ENCODE measurements around the gene ZNF22. TPM values are rescaled to one million over a fixed set of nuclear protein-coding genes. Genes with fewer than 3 reads are reported as not detected.

ZNF22 gene
- total RNA-seq, 4 donors from 2014 or later: 3.6 to 14.5 (median 8.0) TPM

- no peaks in the 10 kb centered on the region for H3K27me3 ChIP-seq
- no peaks in the 10 kb centered on the region for H3K36me3 ChIP-seq
- H3K4me3 ChIP-seq: no peak overlapping the region
- WGBS, 2 donors: 42 to 57% methylated on average over 7 of the region's 7 CpGs
- H3K4me1 ChIP-seq: no peaks in the 10 kb centered on the region
- TF ChIP-seq CTCF (IDR thresholded peaks at IDR 0.05) (no peak), POLR2A (IDR thresholded peaks at IDR 0.05) (no peak)
- no peak overlapping the region for H3K27ac ChIP-seq
- no peaks in the 10 kb centered on the region for H3K9me3 ChIP-seq
- intact Hi-C loops (cut with DNase I): no loop called here
- no peak for DNase-seq
These were observed 43.6 kb downstream of the ZNF22 start for GRCh38 chr10:45044290-45044689.

GRCh38 chr10:45050551-45051235, 50.0 kb downstream of the ZNF22 start:
- intact Hi-C loops (cut with DNase I): no loop called here

DNA sequence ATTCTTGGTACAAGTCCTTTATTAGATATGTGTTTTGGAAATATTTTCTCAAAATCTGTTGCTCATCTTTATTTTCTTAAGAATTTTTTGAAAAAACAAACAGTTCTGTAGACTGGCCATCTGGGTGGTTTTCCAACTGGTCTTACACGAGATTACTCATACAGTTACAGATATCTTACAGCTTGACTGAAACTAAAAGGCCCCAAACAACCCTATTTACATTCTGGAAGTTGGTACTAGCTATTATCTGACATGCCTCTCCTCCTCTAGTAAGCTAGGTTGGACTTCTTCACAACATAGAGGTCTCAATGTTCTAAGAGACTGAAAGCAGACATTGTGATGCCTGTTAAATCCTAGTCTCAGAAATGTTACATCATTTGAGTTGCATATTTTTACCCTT, 52.0 kb downstream of the ZNF22 start:
- Histone ChIP-seq H3K27me3 (no peaks in the 10 kb centered on the region), H3K9me3 (no peaks in the 10 kb centered on the region), H3K4me1 (no peaks in the 10 kb centered on the region), H3K4me3 (no peak overlapping the region), H3K27ac (no peak overlapping the region), H3K36me3 (no peaks in the 10 kb centered on the region)
- no peak for DNase-seq
- 13 to 35% methylated on average over 1 of the region's 1 CpG for WGBS, 2 donors
- intact Hi-C loops (cut with DNase I): no loop called here
- TF ChIP-seq POLR2A (IDR thresholded peaks at IDR 0.05) (no peak), CTCF (IDR thresholded peaks at IDR 0.05) (no peak)

More at GRCh38 chr10:45050551-45051235, 50.0 kb downstream of the ZNF22 start:
- Histone ChIP-seq H3K4me3 (no peak overlapping the region), H3K36me3 (no peaks in the 10 kb centered on the region), H3K27ac (no peak overlapping the region), H3K27me3 (no peaks in the 10 kb centered on the region), H3K4me1 (no peaks in the 10 kb centered on the region), H3K9me3 (no peaks in the 10 kb centered on the region)
- 62 to 68% methylated on average over 4 of the region's 4 CpGs for WGBS, 2 donors
- no peak for DNase-seq
- no peak for TF ChIP-seq POLR2A (IDR thresholded peaks at IDR 0.05)
- TF ChIP-seq CTCF (IDR thresholded peaks at IDR 0.05): no peak

DNA sequence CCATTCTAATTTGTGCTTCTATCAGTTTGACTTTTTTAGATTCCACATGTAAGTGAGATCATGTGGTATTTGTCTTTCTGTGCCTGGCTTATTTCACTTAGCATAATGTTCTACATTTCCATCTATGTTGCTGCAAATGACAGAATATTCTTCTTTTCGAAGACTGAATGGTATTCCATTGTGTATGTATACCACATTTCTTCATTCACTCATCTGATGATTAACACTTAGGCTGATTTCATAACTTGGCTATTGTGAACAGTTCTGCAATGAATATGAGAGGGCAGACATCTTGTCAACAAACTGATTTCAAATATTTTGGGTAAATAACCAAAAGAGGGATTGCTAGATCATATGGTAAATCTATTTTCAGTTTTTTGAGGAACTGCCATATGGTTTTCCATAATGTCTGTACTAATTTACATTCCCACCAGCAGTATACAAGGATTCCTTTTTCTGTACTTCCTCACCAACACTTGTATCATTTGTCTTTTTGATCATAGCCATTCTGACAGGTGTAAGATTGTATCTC, 52.9 kb downstream of the ZNF22 start:
- no peak overlapping the region for H3K27ac ChIP-seq
- TF ChIP-seq POLR2A (IDR thresholded peaks at IDR 0.05): no peak
- TF ChIP-seq CTCF (IDR thresholded peaks at IDR 0.05): no peak
- WGBS, 2 donors: 30 to 45% methylated on average over 1 of the region's 1 CpG
- no peak overlapping the region for H3K4me3 ChIP-seq
- no peaks in the 10 kb centered on the region for H3K27me3 ChIP-seq
- no peaks in the 10 kb centered on the region for H3K9me3 ChIP-seq
- no peaks in the 10 kb centered on the region for H3K36me3 ChIP-seq
- H3K4me1 ChIP-seq: peaks cover 0 to 5% (median 0%) of the 10 kb centered on the region in 3 donors
- intact Hi-C loops (cut with DNase I): no loop called here
- DNase-seq: no peak

Other genes starting within 250 kb of the ZNF22 start
- not detected for gene TMEM72, start 89.6 kb upstream of the ZNF22 start, total RNA-seq
- 10 to 100 TPM in 1 of 4 donors, 1 to 10 TPM in 3; 1.7 to 22.5 (median 7.4) TPM for gene RASSF4, start 41.1 kb upstream of the ZNF22 start, total RNA-seq
- gene DEPP1, start 22.1 kb upstream of the ZNF22 start, total RNA-seq: 100 to 1,000 TPM in 1 of 4 donors, 10 to 100 TPM in 1, 1 to 10 TPM in 2; 2.5 to 116 (median 27.5) TPM